ENCODE data around the gene ADCY3.

The ADCY3 gene

GRCh38 chr2:24874035-24874434 is 46.0 kb downstream of the ADCY3 start:
- DNase-seq (ENCODE audit: low spot score) = no peak

DNA sequence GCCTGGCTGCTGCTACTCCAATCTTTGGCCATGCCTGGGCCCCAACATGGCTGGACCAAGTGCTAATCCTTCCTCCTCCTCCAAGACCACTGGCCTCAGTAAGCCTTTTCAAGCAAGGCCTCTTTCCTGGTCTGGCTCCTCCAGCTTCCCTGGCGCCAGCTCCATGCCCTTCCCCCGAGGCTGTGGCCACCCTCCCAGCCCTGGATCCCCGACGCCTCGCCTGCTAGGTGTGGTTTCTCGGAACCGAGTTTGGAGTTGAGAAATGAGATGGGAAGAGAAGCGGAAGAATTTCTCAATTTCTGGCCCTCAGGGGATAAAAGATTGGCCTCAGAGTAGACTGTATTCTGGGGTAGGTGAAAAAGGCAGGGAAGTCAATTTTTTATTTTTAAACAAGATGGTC is 46.4 kb downstream of the ADCY3 start:
- no peak for DNase-seq (ENCODE audit: low spot score)

DNA sequence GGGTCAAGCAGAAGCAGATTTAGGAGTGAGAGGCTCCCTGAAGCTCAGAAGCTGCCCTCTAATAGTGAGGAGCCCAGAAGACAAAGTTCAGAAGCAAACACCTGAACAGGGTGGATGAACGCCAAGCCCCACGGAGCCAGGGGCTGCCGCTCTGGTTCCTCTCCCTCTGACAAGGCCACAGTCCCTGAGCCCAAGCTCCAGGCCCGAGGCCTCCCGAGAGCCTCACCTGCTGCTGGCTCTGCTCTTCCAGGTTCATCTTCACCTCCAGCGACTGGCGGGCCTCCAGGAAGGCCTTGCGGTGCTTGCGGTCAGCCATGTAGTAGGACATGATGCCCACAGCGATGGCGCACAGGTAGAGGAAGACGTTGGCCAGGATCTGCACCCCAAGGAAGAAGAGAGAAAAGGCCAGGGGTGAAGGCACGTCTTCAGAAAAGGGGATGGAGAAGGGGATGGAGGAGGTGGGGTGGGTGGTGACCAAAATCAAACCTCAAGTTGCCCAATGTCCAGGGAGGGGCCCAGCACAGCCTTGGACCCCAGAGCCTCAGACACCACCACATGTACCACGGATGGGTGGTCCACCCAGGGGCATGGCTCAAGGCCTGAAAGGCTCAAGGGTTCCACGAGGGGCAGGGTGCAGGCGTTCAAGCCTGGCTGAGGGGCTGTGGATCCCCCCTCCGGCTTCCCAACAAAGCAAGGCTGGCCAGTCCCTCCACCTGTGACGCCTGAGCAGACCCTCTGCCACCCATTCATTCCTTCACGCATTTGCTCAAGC is 47.5 kb downstream of the ADCY3 start:
- no peak for DNase-seq (ENCODE audit: low spot score)

DNA sequence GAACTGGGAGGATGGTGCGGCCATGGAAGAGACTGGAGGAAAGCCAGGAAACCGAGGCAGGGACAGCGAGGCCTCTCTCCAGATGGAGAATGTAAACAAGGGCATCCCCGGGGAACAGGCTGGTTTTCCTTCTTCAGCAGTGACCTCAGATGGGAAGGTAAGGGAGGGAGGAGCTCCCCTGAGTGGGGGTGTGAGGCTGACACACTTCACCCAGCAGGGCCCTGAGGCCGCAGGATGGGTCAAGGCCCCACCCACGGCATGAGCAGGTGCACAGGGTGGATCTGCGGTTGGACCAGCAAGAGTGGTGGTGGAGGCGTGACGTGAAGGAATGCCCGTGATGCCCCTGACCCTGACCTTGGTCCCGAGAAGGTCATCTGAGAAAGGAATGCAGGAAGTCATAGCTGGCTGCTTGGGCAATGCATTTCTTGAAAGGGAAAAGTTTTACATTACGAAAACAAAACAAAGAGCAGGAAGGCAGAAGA is 48.1 kb downstream of the ADCY3 start:
- DNase-seq (ENCODE audit: low spot score) = no peak

- DNase-seq (ENCODE audit: low spot score) = no peak
Observed at GRCh38 chr2:24870891-24871705, 48.9 kb downstream of the ADCY3 start.

DNA sequence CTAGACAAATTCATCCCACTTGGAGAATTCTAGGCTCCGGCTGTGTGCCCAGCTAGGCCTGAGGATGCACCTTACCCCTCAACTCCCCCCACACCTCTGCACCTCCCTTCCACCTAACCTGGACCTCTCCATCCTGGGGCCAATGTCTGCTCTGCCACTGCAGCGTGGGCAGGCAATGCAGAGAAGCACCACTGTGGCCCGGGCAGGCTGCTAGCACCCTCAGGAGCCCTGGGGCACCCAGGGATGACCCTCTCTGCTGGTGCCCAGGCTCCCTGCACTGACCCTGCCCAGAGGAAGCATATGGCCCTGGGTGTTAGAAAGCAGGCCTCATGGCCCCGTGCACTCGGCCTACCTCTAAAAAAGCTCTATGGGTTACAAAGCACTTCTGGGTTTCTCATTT is 49.6 kb downstream of the ADCY3 start:
- no peak for DNase-seq (ENCODE audit: low spot score)

DNA sequence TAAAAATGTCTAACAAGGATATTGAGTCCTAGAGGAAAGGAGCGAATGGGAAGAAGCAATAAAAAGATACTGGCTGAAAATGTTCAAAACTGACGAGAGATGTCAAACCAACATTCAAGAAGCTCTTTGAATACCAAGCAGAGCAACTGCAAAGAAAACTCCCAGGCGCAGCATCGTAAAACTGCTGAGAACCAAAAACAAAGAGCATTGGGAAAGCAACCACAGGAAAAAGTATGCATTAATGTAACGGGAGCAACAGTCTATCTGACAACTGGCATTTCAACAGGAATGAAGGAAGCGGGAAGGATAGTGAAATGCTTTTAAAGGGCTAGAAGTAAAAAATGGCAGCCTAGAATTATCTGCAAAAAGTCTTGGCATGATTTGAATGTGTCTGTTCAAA is 53.1 kb downstream of the ADCY3 start:
- no peak for DNase-seq (ENCODE audit: low spot score)

DNA sequence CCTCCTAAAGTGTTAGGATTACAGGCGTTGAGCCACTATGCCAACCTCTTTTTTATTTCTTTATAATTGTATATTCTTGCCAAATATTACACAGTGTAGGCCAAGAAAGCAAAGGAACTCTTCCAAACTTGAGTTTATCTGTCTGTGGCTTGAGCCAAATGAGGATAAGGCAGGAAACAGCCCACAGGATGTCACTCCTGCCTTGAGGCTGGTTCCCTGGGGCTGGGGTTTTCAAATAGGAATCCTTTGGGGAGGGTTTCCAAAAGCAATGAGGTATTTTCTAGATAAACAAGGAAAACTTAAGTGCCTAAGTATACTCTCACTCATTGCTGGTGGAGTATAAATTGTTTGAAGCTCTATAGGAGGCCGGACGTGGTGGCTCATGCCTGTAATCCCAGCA is 56.4 kb downstream of the ADCY3 start:
- no peak for DNase-seq (ENCODE audit: low spot score)

DNA sequence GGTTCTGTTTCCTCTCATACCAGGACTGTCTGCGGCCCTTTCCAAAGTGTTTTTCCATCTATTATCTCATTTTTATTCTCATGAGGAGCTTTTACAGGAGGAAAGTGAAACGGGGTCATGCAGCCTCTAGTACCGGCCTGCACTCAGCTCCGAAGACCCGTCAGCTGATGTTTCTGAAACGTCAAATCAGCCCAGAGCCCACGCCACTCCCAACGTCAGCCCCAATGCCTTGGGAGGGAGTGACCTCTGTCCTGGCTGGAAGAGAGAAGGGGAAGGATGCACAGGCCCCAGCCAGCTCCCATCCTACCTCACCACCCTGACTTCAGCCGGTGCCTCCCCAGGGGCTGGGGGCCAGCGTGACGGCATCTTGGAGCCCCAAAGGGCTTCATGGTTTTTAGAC is 58.5 kb downstream of the ADCY3 start:
- no peak for DNase-seq (ENCODE audit: low spot score)

GRCh38 chr2:24860631-24861030 is 59.4 kb downstream of the ADCY3 start:
- DNase-seq (ENCODE audit: low spot score) = no peak

GRCh38 chr2:24859968-24860600 is 60.0 kb downstream of the ADCY3 start:
- no peak for DNase-seq (ENCODE audit: low spot score)

DNA sequence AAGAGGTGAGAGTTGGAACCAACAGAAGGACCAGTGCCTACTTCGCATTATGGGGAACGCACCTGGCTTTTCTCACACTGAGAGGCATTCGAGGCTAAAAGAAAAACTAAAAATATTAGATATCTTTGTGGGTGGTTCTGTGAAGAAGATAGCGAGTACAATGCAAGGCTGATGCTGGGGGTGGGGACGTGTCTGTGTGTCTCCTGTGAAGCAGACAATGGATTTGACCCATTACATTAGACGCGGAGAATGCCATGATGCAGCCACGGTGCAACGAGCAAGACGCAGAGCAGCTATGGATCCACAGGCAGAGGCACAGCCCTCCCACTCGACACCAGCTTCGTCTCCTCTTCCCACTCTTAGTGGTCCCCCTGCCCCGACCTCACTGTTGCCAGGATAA is 61.0 kb downstream of the ADCY3 start:
- no peak for DNase-seq (ENCODE audit: low spot score)

GRCh38 chr2:24857746-24858145 is 62.3 kb downstream of the ADCY3 start:
- DNase-seq (ENCODE audit: low spot score) = no peak

- no peak for DNase-seq (ENCODE audit: low spot score)
Observed at GRCh38 chr2:24856791-24857211, 63.2 kb downstream of the ADCY3 start.

DNA sequence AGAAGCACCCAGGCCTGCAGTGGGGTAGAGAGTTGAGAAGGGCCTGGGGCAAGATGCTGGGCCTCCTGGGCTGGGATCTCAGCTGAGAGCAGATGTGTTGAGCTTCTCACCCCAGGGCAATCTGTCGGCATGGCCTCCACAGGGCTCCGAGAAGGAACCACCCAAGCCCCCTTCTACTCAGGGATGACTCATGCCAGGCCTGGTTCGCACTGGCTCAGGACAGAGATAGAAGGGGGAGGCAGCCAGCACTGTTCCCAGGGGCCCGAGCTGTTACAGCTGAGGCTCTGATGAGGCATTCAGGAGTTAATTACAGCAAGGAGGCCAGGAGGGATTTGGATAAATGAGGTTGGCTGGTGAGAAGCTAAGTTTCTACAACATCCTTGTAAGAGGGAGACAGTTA is 64.3 kb downstream of the ADCY3 start:
- no peak for DNase-seq (ENCODE audit: low spot score)

GRCh38 chr2:24855022-24855622 is 64.9 kb downstream of the ADCY3 start:
- no peak for DNase-seq (ENCODE audit: low spot score)

GRCh38 chr2:24853996-24854395 is 66.0 kb downstream of the ADCY3 start:
- DNase-seq (ENCODE audit: low spot score) = no peak

GRCh38 chr2:24853046-24853445 is 67.0 kb downstream of the ADCY3 start:
- no peak for DNase-seq (ENCODE audit: low spot score)

DNA sequence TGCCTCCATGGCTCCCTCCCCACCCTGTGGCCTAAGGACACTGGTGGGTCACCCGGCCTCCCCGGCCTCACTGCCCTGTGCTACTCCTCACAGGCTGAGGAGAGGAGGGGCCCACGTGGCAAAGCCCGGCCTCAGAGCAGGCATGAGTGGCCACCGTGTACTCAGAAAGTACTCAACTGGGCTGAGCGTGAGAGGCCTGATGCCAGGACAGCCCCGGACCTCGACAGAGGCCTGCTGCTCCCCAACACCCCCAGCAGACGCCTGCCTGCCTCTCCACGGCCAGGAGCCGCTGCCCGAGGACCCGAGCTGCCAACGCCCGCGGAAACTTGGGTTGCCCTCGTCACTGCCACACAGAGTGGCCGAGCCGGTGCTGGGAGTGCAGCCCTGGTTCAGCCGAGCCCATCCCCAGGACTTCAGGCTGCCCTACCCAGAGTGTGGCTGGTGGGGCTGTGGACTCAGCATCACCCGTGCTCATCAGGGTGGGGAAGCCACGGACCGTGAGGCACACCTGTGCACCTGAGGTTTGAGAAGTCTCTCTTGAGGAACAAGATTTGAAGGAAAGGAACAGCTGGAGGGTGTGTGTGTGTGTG is 67.5 kb downstream of the ADCY3 start:
- DNase-seq (ENCODE audit: low spot score) = no peak

GRCh38 chr2:24852026-24852425 is 68.0 kb downstream of the ADCY3 start:
- DNase-seq (ENCODE audit: low spot score) = no peak

DNA sequence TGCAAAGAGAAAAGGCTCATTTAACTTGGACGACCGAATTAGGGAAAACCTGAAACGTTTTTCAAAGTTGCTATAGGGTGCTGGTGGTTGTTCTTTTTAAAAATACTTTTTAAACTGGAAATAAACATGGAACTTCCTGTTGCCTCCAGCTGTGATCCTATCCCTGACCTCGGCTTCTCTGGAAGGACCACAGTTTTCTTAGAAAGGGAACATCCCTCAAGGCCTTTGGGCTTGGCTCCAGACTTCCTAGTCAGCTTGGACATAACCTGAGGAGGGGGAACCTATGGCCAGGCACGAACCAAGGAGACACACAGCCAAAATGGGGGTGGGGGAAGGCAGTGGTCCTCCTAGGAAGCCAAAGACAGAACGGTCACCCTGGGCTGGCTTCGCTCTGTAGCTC is 69.1 kb downstream of the ADCY3 start:
- DNase-seq (ENCODE audit: low spot score) = no peak

DNA sequence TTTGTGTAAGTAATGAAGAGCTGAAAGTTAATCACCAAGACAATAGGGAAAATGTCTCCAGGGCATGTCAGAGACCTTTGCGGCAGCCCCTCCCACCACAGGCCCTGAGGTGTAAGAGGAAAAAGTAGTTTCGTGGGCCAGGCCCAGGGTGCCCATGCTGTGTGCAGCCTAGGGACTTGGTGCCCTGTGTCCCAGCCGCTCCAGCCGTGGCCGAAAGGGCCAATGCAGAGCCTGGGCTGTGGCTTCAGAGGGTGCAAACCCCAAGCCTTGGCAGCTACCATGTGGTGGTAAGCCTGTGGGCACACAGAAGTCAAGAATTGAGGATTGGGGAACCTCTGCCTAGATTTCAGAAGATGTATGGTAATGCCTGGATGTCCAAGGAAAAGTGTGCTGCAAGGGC is 74.3 kb downstream of the ADCY3 start:
- no peak for DNase-seq (ENCODE audit: low spot score)
